HAP-1 (cell line): Measurements from ENCODE around the gene PROM2.

Source experiments
- DNase-seq, 2 experiments: peaks; one replicate each; pipeline ENCODE4 v3.0.0-alpha.2; 2016 to 2020; ENCODE audit warnings: low spot score in 2 of 2
- H3K27me3 ChIP-seq: fragments of 250-450 bp; sonication (Bioruptor Pico); 2 replicates; pipeline ENCODE4 v1.5.1; 2020; ENCODE audit warnings: low read depth, mild to moderate bottlenecking, moderate library complexity
- H3K36me3 ChIP-seq: fragments of 250-450 bp; sonication (Bioruptor Pico); replicated peaks from 2 replicates; pipeline ENCODE4 v1.5.1; 2020; ENCODE audit warnings: mild to moderate bottlenecking
- H3K4me1 ChIP-seq: fragments of 250-450 bp; sonication (Bioruptor Pico); 2 replicates; pipeline ENCODE4 v1.5.1; 2020; ENCODE audit warnings: mild to moderate bottlenecking
- H3K4me3 ChIP-seq: fragments of 250-450 bp; sonication (Bioruptor Pico); 2 replicates; pipeline ENCODE4 v1.5.1; 2020; ENCODE audit warnings: mild to moderate bottlenecking, moderate library complexity
- H3K9me3 ChIP-seq: fragments of 250-450 bp; sonication (Bioruptor Pico); 2 replicates; pipeline ENCODE4 v1.5.1; 2020; ENCODE audit warnings: mild to moderate bottlenecking, moderate library complexity
- in situ Hi-C: fragments of 300-500 bp; cut with MboI; formaldehyde crosslinking; loops from 3 replicates; pipeline ENCODE4 v1.14.3; 2020; ENCODE audit warnings: low sequenced_read_pairs, inconsistent platforms, mixed read lengths

PROM2 gene

GRCh38 chr2:95311815-95312542 is 37.7 kb downstream of the PROM2 start:
- Histone ChIP-seq H3K4me1 (no peaks in the 10 kb centered on the region), H3K9me3 (no peaks in the 10 kb centered on the region), H3K4me3 (no peak overlapping the region), H3K36me3 (no peaks in the 10 kb centered on the region), H3K27me3 (no peaks in the 10 kb centered on the region)
- no peak for DNase-seq
- in situ Hi-C loops: no loop called here

- Histone ChIP-seq H3K4me1 (no peaks in the 10 kb centered on the region), H3K4me3 (no peak overlapping the region), H3K27me3 (no peaks in the 10 kb centered on the region), H3K36me3 (no peaks in the 10 kb centered on the region), H3K9me3 (no peaks in the 10 kb centered on the region)
- no peak for DNase-seq
- in situ Hi-C loops: no loop called here
Measured at GRCh38 chr2:95312543-95313201, 38.4 kb downstream of the PROM2 start.

- Histone ChIP-seq H3K4me3 (no peak overlapping the region), H3K4me1 (no peaks in the 10 kb centered on the region), H3K9me3 (no peaks in the 10 kb centered on the region), H3K36me3 (no peaks in the 10 kb centered on the region), H3K27me3 (no peaks in the 10 kb centered on the region)
- in situ Hi-C loops: no loop called here
- DNase-seq: no peak
Measured at GRCh38 chr2:95313296-95314131, 39.3 kb downstream of the PROM2 start.

GRCh38 chr2:95314598-95314963 is 40.3 kb downstream of the PROM2 start:
- no peaks in the 10 kb centered on the region for H3K9me3 ChIP-seq
- no peaks in the 10 kb centered on the region for H3K27me3 ChIP-seq
- H3K36me3 ChIP-seq: no peaks in the 10 kb centered on the region
- no peak overlapping the region for H3K4me3 ChIP-seq
- no peak for DNase-seq
- H3K4me1 ChIP-seq: no peaks in the 10 kb centered on the region
- in situ Hi-C loops: no loop called here

GRCh38 chr2:95314964-95315611 is 40.8 kb downstream of the PROM2 start:
- no peaks in the 10 kb centered on the region for H3K27me3 ChIP-seq
- no peak overlapping the region for H3K4me3 ChIP-seq
- no peaks in the 10 kb centered on the region for H3K4me1 ChIP-seq
- H3K36me3 ChIP-seq: no peaks in the 10 kb centered on the region
- in situ Hi-C loops: no loop called here
- DNase-seq: peak in 1 of 2 experiments; percentile 24
- H3K9me3 ChIP-seq: no peaks in the 10 kb centered on the region

GRCh38 chr2:95315801-95316411 is 41.7 kb downstream of the PROM2 start:
- in situ Hi-C loops: no loop called here
- no peak for DNase-seq
- Histone ChIP-seq H3K4me1 (no peaks in the 10 kb centered on the region), H3K4me3 (no peak overlapping the region), H3K9me3 (no peaks in the 10 kb centered on the region), H3K27me3 (no peaks in the 10 kb centered on the region), H3K36me3 (no peaks in the 10 kb centered on the region)

GRCh38 chr2:95316466-95317122 is 42.3 kb downstream of the PROM2 start:
- H3K4me3 ChIP-seq: no peak overlapping the region
- no peaks in the 10 kb centered on the region for H3K36me3 ChIP-seq
- no peaks in the 10 kb centered on the region for H3K4me1 ChIP-seq
- H3K27me3 ChIP-seq: no peaks in the 10 kb centered on the region
- H3K9me3 ChIP-seq: no peaks in the 10 kb centered on the region
- in situ Hi-C loops: no loop called here
- no peak for DNase-seq

- in situ Hi-C loops: no loop called here
- Histone ChIP-seq H3K27me3 (no peaks in the 10 kb centered on the region), H3K36me3 (no peaks in the 10 kb centered on the region), H3K4me1 (no peaks in the 10 kb centered on the region), H3K4me3 (no peak overlapping the region), H3K9me3 (no peaks in the 10 kb centered on the region)
- DNase-seq: no peak
Measured at GRCh38 chr2:95317123-95317500, 42.9 kb downstream of the PROM2 start.

- Histone ChIP-seq H3K4me1 (no peaks in the 10 kb centered on the region), H3K4me3 (no peak overlapping the region), H3K36me3 (no peaks in the 10 kb centered on the region), H3K9me3 (no peaks in the 10 kb centered on the region), H3K27me3 (no peaks in the 10 kb centered on the region)
- DNase-seq: no peak
- in situ Hi-C loops: no loop called here
Measured at GRCh38 chr2:95317665-95318425, 43.6 kb downstream of the PROM2 start.

- Histone ChIP-seq H3K9me3 (no peaks in the 10 kb centered on the region), H3K36me3 (no peaks in the 10 kb centered on the region), H3K27me3 (no peaks in the 10 kb centered on the region), H3K4me3 (no peak overlapping the region), H3K4me1 (no peaks in the 10 kb centered on the region)
- in situ Hi-C loops: no loop called here
- DNase-seq: no peak
Measured at GRCh38 chr2:95318431-95319220, 44.4 kb downstream of the PROM2 start.

- no peak for DNase-seq
- Histone ChIP-seq H3K4me1 (no peaks in the 10 kb centered on the region), H3K4me3 (no peak overlapping the region), H3K9me3 (no peaks in the 10 kb centered on the region), H3K27me3 (no peaks in the 10 kb centered on the region), H3K36me3 (no peaks in the 10 kb centered on the region)
- in situ Hi-C loops: no loop called here
Measured at GRCh38 chr2:95319481-95320343, 45.5 kb downstream of the PROM2 start.
